Mucosa of descending colon (tissue), 3 donors: ENCODE measurements around the gene LRIG2. TPM values are rescaled to one million over a fixed set of nuclear protein-coding genes. Genes with fewer than 3 reads are reported as not detected.
"Not testable (repeated sequence)": the region's sequence is repeated elsewhere in the genome, so short reads cannot be mapped to it uniquely, and the experiment has no call there.

ENCODE experiments used
- ATAC-seq: fragments of 200-7000 bp; cut with Tn5 transposase; one replicate; pipeline ENCODE4 v1.9.1; 2020; ENCODE audit warnings: mild to moderate bottlenecking, moderate library complexity
- DNase-seq, 3 donors: peaks; one replicate each; pipeline ENCODE4 v3.0.0-alpha.2; 2020
- H3K36me3 ChIP-seq: fragments of 200-600 bp; one replicate; pipeline ENCODE4 v1.8.0; 2021; ENCODE audit warnings: low read depth, mild to moderate bottlenecking
- H3K4me1 ChIP-seq: fragments of 200-600 bp; one replicate; pipeline ENCODE4 v1.8.0; 2021; ENCODE audit warnings: low read depth, mild to moderate bottlenecking
- H3K4me3 ChIP-seq: fragments of 200-600 bp; one replicate; pipeline ENCODE4 v1.8.0; 2021; ENCODE audit warnings: mild to moderate bottlenecking
- H3K9me3 ChIP-seq: fragments of 200-600 bp; one replicate; pipeline ENCODE4 v1.8.0; 2021; ENCODE audit warnings: mild to moderate bottlenecking
- intact Hi-C, 2 donors: fragments of 100-400 bp; cut with DNase I in 1 of 2; cut with micrococcal nuclease in 1 of 2; formaldehyde crosslinking; loops; one replicate each; pipeline versions ENCODE4 v1.11.0 to v1.11.1; 2022; cut with DNase I, micrococcal nuclease
- total RNA-seq, 3 donors: library from RNA; stranded (reverse); fragmentation: NEBNext Ultra II Directional in 2 of 3; extraction: Animal tissue kit (Norgen Biotek cat#: 25700) in 2 of 3; gene quantifications; one replicate each; pipeline versions ENCODE4 v1.2.1 to v1.2.4, GENCODE V29; 2021 to 2023
- TF ChIP-seq, protein P1 (sequence below): fragments of 200-600 bp; IDR thresholded peaks from one replicate; pipeline ENCODE4 v1.8.0; 2022; ENCODE audit warnings: antibody characterized with exemption, mild to moderate bottlenecking
- donor health status: DM: no; HTN: no; CAD: no; lungs with moderate emphysema.
- donor health status: DM: no; HTN: no; CAD: no.
- donor health status: DM: no; HTN: yes; CAD: no.

LRIG2 gene
- total RNA-seq, 3 donors from 2014 or later = 15.4 to 26.8 (median 16.4) TPM

DNA sequence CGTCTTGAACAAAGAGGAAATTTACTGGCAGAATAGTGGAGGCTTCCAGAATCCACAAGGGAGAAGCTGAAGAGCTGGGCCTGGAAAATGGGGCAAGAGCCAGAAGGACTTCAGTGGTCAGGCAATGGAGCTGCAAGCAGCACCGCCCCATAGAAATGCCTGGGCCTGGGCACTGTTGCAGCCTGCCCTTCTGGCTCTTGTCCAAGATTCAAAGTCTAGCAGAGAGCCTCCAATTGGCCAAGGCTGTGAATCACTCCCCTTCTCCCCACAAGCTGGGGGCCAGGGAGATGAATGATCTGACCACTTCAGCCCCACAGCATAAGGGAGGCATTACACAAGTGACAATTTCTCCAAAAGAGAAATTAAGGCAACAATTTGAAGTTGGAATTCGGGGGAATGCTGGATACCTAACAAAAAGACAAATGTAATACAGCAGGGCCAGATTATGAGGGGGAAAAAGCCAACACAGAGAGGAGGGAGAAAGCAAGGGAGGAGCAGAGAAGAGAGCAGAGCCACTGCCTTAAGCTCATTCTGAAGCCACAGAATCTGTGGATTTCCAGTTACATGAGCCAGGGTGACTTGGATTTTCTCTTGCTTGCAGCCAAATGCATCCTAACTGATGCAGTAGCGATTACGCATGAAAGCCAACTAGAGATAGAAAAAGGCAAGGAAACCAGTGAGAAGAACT is 80.3 kb downstream of the LRIG2 start:
- Histone ChIP-seq H3K4me1 (no peaks in the 10 kb centered on the region), H3K36me3 (no peaks in the 10 kb centered on the region), H3K4me3 (no peak overlapping the region), H3K9me3 (peaks cover 14% of the 10 kb centered on the region)
- intact Hi-C loops = no loop called here
- TF ChIP-seq, protein P1, sequence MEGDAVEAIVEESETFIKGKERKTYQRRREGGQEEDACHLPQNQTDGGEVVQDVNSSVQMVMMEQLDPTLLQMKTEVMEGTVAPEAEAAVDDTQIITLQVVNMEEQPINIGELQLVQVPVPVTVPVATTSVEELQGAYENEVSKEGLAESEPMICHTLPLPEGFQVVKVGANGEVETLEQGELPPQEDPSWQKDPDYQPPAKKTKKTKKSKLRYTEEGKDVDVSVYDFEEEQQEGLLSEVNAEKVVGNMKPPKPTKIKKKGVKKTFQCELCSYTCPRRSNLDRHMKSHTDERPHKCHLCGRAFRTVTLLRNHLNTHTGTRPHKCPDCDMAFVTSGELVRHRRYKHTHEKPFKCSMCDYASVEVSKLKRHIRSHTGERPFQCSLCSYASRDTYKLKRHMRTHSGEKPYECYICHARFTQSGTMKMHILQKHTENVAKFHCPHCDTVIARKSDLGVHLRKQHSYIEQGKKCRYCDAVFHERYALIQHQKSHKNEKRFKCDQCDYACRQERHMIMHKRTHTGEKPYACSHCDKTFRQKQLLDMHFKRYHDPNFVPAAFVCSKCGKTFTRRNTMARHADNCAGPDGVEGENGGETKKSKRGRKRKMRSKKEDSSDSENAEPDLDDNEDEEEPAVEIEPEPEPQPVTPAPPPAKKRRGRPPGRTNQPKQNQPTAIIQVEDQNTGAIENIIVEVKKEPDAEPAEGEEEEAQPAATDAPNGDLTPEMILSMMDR = no peak
- ATAC-seq (peak; percentile 83), DNase-seq (peak in 2 of 3 donors; percentile 40 to 55)

DNA sequence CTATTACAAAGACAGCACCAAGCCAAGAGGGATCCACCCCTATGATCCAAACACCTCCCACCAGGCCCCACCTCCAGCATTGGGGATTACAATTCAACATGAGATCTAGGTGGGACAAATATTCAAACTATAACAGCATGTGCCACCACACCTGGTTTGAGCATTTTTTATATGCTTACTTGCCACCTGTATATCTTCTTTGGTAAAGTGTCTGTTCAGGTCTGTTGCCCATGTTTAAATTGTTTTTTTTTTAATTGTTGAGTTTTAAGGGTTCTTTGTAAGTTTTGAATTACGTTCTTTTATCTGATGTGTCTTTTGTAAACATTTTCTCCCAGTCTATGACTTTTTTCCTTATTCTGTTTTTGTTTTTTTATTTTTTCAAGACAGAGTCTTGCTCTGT is 83.4 kb downstream of the LRIG2 start:
- intact Hi-C loops = no loop called here
- TF ChIP-seq, protein P1 = no peak
- H3K4me3 ChIP-seq = no peak overlapping the region
- H3K4me1 ChIP-seq = no peaks in the 10 kb centered on the region
- H3K9me3 ChIP-seq = peaks cover 14% of the 10 kb centered on the region
- H3K36me3 ChIP-seq = no peaks in the 10 kb centered on the region
- ATAC-seq (no peak), DNase-seq (no peak)

DNA sequence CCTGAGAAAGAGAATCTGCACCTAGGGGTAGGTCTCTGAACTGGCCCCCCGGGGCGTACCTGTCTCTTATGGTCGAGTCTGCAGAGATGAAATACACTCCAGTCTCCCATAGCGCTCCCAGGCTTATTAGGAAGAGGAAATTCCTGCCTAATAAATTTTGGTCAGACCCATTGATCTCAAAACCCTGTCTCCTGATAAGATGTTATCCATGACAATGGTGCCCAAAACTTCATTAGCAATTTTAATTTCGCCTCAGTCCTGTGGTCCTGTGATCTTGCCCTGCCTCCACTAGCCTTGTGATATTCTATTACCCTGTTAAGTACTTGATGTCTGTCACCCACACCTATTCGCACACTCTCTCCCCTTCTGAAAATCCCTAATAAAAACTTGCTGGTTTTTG is 85.7 kb downstream of the LRIG2 start:
- H3K36me3 ChIP-seq, H3K4me3 ChIP-seq, ATAC-seq, H3K4me1 ChIP-seq, intact Hi-C loops, DNase-seq: not testable (repeated sequence)
- H3K9me3 ChIP-seq = peaks cover 14% of the 10 kb centered on the region

DNA sequence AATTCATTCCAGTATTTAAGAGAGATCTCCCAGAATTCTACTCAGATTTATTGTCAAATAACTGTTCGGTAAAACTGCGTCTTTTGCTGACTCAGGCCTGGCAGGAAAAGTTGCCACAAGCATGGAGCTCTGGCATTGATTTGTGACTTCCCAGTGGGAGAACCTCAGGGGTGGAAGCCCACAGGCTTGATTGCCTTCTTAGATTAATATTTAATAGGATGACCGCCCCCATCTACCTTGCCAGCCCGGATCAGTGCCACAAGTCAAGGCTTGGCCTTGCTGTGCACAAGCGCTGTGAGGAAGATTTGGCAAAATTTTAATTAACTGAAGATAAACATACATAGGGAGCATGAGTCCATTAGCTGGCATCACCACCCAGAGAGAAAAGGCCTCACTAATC is 93.5 kb downstream of the LRIG2 start:
- intact Hi-C loops = no loop called here
- H3K36me3 ChIP-seq = no peaks in the 10 kb centered on the region
- no peak for ATAC-seq
- DNase-seq = no peak
- no peaks in the 10 kb centered on the region for H3K4me1 ChIP-seq
- no peak overlapping the region for H3K4me3 ChIP-seq
- no peaks in the 10 kb centered on the region for H3K9me3 ChIP-seq
- TF ChIP-seq, protein P1 = no peak

DNA sequence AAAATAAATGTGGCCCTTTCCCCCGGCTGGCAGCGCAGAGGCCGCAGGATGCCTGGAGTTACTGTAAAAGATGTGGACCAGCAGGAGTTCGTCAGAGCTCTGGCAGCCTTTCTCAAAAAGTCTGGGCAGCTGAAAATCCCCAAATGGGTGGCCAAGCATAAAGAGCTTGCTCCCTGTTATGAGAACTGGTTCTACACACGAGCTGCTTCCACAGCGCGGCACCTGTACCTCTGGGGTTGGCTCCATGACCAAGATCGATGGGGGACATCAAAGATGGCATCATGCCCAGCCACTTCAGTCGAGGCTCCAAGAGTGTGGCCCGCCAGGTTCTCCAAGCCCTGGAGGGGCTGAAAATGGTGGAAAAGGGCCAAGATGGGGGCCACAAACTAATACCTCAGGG is 95.9 kb downstream of the LRIG2 start:
- ATAC-seq (no peak), DNase-seq (no peak)
- Histone ChIP-seq H3K9me3 (peaks cover 6% of the 10 kb centered on the region), H3K4me1 (no peaks in the 10 kb centered on the region), H3K36me3 (no peaks in the 10 kb centered on the region), H3K4me3 (no peak overlapping the region)
- intact Hi-C loops = no loop called here
- TF ChIP-seq, protein P1 = no peak

DNA sequence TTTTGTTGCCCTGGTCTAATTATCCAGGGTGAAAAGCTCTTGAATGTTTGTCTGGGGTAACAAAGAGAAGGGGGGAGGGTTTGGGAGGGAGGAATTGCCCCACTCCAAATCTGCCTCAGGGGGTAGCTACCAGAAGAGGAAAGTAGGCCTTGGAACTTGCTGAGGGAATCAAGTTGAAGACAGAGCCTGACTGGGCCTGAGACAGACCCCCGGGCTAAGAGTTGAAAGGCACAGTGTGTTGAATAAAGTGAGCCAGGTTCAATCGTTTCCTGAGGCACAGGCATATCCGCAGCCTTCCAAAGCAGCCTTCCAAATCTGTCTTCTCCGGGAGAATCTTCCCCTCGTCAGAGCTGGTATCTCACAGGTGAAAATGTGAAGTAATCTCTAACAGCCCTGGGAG is 96.6 kb downstream of the LRIG2 start:
- ATAC-seq (no peak), DNase-seq (no peak)
- no peaks in the 10 kb centered on the region for H3K36me3 ChIP-seq
- no peaks in the 10 kb centered on the region for H3K4me1 ChIP-seq
- TF ChIP-seq, protein P1 = no peak
- H3K4me3 ChIP-seq = no peak overlapping the region
- peaks cover 6% of the 10 kb centered on the region for H3K9me3 ChIP-seq
- intact Hi-C loops = no loop called here
